ENCODE measurements around the gene CDX2.

DNA sequence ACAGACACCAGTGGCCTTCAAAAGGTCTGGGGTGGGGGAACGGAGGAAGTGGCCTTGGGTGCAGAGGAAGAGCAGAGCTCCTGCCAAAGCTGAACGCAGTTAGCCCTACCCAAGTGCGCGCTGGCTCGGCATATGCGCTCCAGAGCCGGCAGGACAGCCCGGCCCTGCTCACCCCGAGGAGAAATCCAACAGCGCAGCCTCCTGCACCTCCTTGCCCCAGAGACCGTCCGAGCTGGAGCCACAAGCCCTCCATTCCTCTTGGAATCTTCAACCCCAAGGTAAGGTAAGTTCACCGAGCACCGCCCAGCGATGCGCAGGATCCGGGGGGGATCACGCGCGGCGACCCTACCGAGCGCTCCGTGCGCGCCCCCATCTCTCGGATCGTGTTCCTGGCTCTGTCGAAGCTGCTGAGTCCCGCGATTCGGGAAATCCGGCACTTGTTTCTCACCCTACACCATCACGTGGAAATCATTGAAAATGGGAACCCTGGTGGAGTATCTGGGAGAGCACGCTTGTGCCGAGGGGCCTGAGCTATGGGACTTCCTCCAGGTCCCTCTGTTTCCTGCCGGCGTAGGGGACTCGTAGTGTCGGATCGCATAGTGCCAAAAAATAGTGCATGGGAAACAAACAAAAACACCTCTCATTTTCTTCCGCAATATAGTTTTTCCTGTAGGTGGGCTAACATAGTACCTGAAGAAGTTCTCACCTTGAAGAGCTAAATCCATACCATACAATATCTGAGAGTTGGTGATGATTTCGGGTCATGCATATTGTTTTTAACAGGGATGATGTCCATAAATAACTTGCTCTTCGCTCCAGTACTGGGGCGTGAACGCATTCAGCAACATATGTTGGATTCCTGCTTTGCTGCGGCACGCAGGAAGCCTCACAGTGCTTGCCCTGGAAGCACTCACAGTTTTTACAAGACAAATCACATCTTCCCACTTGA, 40.0 kb downstream of the CDX2 start:
- TF ChIP-seq POLR2A (IDR thresholded peaks at IDR 0.05), result no peak
- TF ChIP-seq, protein P1, sequence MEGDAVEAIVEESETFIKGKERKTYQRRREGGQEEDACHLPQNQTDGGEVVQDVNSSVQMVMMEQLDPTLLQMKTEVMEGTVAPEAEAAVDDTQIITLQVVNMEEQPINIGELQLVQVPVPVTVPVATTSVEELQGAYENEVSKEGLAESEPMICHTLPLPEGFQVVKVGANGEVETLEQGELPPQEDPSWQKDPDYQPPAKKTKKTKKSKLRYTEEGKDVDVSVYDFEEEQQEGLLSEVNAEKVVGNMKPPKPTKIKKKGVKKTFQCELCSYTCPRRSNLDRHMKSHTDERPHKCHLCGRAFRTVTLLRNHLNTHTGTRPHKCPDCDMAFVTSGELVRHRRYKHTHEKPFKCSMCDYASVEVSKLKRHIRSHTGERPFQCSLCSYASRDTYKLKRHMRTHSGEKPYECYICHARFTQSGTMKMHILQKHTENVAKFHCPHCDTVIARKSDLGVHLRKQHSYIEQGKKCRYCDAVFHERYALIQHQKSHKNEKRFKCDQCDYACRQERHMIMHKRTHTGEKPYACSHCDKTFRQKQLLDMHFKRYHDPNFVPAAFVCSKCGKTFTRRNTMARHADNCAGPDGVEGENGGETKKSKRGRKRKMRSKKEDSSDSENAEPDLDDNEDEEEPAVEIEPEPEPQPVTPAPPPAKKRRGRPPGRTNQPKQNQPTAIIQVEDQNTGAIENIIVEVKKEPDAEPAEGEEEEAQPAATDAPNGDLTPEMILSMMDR (IDR thresholded peaks at IDR 0.05), result no peak

Data from lower leg skin (tissue), 3 donors.